Testis (tissue), 3 donors: ENCODE measurements around the gene RPS17. TPM values are rescaled to one million over a fixed set of nuclear protein-coding genes. Genes with fewer than 3 reads are reported as not detected.
"Not testable (repeated sequence)": the region's sequence is repeated elsewhere in the genome, so short reads cannot be mapped to it uniquely, and the experiment has no call there.

Experiments used
- DNase-seq: peaks from one replicate; pipeline ENCODE4 v3.0.0-alpha.2; 2019
- H3K27ac ChIP-seq, 2 donors: fragments of 200-600 bp; sonication (generic); one replicate each; pipeline ENCODE4 v1.5.1; 2019
- H3K27me3 ChIP-seq: fragments of 200-600 bp; sonication (generic); one replicate; pipeline ENCODE4 v1.5.1; 2019
- H3K36me3 ChIP-seq: fragments of 200-600 bp; sonication (generic); one replicate; pipeline ENCODE4 v1.5.1; 2017; ENCODE audit warnings: low read depth; ENCODE audit errors: missing control alignments
- H3K4me1 ChIP-seq: fragments of 200-600 bp; sonication (generic); one replicate; pipeline ENCODE4 v1.5.1; 2019
- H3K4me3 ChIP-seq, 2 donors: fragments of 200-600 bp; sonication (generic); one replicate each; pipeline ENCODE4 v1.5.1; 2017 to 2019
- H3K9me3 ChIP-seq: fragments of 200-600 bp; sonication (generic); one replicate; pipeline ENCODE4 v1.5.1; 2017
- POLR2A ChIP-seq: fragments of 450-650 bp; IDR thresholded peaks from one replicate; pipeline ENCODE4 v1.6.1; 2017; ENCODE audit warnings: antibody characterized with exemption, mild to moderate bottlenecking, moderate library complexity
- WGBS, 2 donors: methylation state at CpG; one replicate each; pipeline ENCODE4 v1.1.5; 2018; 5-methylcytosine and 5-hydroxymethylcytosine counted together
- intact Hi-C: fragments of 100-400 bp; cut with DNase I; formaldehyde crosslinking; loops from one replicate; pipeline ENCODE4 v1.15.1; 2023; ENCODE audit warnings: low total_unique reads
- polyA plus RNA-seq: library from polyadenylated mRNA; stranded (reverse); fragments of 350-450 nt; fragmentation: Illumina TruSeq; extraction: RNeasy Lipid Tissue Mini Kit (QIAGEN cat#74804); gene quantifications from one replicate; pipeline ENCODE4 v1.2.3, GENCODE V29; 2014; ENCODE audit warnings: low read depth, low replicate concordance; ENCODE audit not compliant: insufficient read depth
- total RNA-seq, 2 donors: library from RNA; depleted of rRNA; stranded (reverse); fragments of >200 nt; gene quantifications; one replicate each; pipeline ENCODE4 v1.2.3, GENCODE V29; 2016
- TF ChIP-seq, protein P1 (sequence below), 3 experiments: fragments of 450-650 bp in 2 of 3; fragments of 200-600 bp in 1 of 3; sonication (generic) in 1 of 3; IDR thresholded peaks; one replicate each; pipeline ENCODE4 v1.5.1; 2016 to 2019; ENCODE audit warnings: antibody characterized with exemption in 3 of 3, mild to moderate bottlenecking in 2 of 3, moderate library complexity in 1 of 3

The RPS17 gene
- total and polyA plus RNA-seq, 3 donors from 2014 or later = 567 to 995 (median 887) TPM

DNA sequence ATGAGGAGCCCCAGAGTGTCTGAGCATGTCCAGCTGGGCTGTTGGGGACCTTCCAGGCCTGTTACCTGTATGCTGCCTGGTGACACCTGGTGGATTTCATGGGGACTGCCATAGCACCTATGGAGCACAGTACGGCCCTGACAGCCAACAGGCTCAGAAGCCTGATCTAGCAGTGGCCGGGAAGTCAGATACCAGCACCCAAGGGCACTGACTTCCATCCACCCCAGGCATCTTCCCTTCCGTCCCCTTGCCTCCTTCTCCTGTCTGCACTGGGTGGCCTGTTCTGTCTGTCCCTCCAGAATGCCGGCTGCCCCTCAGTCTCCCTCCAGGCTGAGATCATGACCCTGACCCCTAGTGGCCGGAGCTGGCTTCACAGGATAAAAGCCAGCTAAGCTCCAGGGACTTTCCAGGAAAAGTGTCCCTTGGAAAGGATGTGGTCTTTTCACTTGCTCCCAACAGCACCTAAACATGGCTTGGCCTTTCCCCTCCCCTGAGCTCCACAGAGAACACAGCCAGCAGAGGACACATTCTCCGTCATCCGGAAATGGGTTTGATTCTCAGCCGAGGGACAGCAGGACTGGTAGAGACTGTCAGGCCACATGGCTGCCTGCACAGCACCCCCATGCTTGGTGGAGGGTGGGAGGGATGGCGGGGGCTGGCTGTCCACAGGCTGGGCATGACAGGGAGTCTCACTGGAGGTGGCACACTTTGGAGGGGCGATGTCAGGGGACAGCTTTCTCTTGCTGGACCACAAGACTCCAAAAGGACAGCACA is 9.5 kb downstream of the RPS17 start:
- WGBS, 2 donors = 39 to 41% methylated on average over 10 of the region's 10 CpGs
- H3K9me3 ChIP-seq = no peaks in the 10 kb centered on the region
- no peaks in the 10 kb centered on the region for H3K36me3 ChIP-seq
- no peak overlapping the region for H3K4me3 ChIP-seq
- no peaks in the 10 kb centered on the region for H3K27me3 ChIP-seq
- peak; percentile 79 for DNase-seq
- TF ChIP-seq POLR2A = no peak
- TF ChIP-seq, protein P1, sequence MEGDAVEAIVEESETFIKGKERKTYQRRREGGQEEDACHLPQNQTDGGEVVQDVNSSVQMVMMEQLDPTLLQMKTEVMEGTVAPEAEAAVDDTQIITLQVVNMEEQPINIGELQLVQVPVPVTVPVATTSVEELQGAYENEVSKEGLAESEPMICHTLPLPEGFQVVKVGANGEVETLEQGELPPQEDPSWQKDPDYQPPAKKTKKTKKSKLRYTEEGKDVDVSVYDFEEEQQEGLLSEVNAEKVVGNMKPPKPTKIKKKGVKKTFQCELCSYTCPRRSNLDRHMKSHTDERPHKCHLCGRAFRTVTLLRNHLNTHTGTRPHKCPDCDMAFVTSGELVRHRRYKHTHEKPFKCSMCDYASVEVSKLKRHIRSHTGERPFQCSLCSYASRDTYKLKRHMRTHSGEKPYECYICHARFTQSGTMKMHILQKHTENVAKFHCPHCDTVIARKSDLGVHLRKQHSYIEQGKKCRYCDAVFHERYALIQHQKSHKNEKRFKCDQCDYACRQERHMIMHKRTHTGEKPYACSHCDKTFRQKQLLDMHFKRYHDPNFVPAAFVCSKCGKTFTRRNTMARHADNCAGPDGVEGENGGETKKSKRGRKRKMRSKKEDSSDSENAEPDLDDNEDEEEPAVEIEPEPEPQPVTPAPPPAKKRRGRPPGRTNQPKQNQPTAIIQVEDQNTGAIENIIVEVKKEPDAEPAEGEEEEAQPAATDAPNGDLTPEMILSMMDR (IDR thresholded peaks at IDR 0.05) = peak; percentile 50 to 73 (median 68)
- H3K27ac ChIP-seq = no peak overlapping the region
- intact Hi-C loops = no loop called here
- no peaks in the 10 kb centered on the region for H3K4me1 ChIP-seq

- intact Hi-C loops = no loop called here
These were observed 10.3 kb downstream of the RPS17 start for GRCh38 chr15:82530006-82530405.

GRCh38 chr15:82513587-82513986 is 26.7 kb downstream of the RPS17 start:
- H3K27ac ChIP-seq, H3K36me3 ChIP-seq, intact Hi-C loops, H3K9me3 ChIP-seq, H3K27me3 ChIP-seq, H3K4me3 ChIP-seq, H3K4me1 ChIP-seq, DNase-seq: not testable (repeated sequence)
- no CpG with 5 or more reads among the region's 48 CpGs for WGBS, 2 donors

More at GRCh38 chr15:82530006-82530405, 10.3 kb downstream of the RPS17 start:
- no peak for TF ChIP-seq POLR2A
- TF ChIP-seq, protein P1 (IDR thresholded peaks at IDR 0.05) = no peak
- Histone ChIP-seq H3K4me3 (no peak overlapping the region), H3K9me3 (no peaks in the 10 kb centered on the region), H3K27me3 (no peaks in the 10 kb centered on the region), H3K27ac (no peak overlapping the region), H3K4me1 (no peaks in the 10 kb centered on the region), H3K36me3 (no peaks in the 10 kb centered on the region)
- 86 to 94% methylated on average over 3 of the region's 3 CpGs for WGBS, 2 donors
- no peak for DNase-seq

DNA sequence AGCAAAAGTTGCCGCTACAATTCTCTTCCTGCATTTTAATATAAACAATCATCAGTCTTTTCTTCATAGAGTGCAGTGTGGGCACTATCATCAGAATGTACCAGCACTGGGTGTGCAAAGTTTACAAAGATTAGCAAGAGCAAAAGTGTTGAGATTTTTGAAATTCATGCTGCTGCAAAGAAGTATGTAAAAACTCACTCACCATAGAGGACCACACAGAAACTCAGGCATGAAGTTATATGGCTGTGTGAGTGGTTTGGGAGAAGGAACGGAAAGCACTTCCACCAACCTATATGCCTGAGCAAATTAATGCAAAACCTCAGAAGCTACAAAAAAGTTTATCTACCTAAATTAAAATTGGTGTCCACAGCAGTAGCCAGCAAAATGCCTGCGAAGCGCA is 32.6 kb downstream of the RPS17 start:
- H3K36me3 ChIP-seq, H3K4me1 ChIP-seq, intact Hi-C loops, H3K9me3 ChIP-seq, H3K4me3 ChIP-seq, DNase-seq, H3K27me3 ChIP-seq, H3K27ac ChIP-seq: not testable (repeated sequence)
- 77 to 84% methylated on average over 3 to 4 of the region's 4 CpGs for WGBS, 2 donors

GRCh38 chr15:82507087-82507486 is 33.2 kb downstream of the RPS17 start:
- H3K4me1 ChIP-seq, intact Hi-C loops, H3K27me3 ChIP-seq, H3K9me3 ChIP-seq, H3K36me3 ChIP-seq, DNase-seq, H3K4me3 ChIP-seq, H3K27ac ChIP-seq: not testable (repeated sequence)
- 60 to 92% methylated on average over 1 of the region's 1 CpG for WGBS, 2 donors

DNA sequence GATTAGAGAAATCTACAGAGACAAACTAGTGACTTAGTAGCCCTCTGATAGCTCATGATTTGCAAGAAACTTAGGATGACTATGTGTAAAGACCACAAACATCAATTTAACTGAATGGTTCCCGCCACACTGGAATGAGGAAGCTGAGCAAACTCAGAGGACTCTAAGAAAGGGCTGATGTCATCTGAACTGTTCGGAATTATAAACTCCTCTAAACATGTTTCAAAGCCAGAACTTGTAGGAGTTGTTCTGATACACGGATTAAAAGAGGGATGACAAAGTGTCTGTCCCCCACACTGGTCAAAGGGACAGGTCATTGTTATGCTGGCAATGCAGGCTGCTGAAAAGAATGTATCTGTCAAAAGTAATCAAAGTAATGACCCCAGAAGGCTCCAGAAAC is 34.4 kb downstream of the RPS17 start:
- H3K9me3 ChIP-seq, H3K36me3 ChIP-seq, H3K4me1 ChIP-seq, DNase-seq, intact Hi-C loops, H3K4me3 ChIP-seq, H3K27me3 ChIP-seq, H3K27ac ChIP-seq: not testable (repeated sequence)
- no CpG with 5 or more reads among the region's 3 CpGs for WGBS, 2 donors

GRCh38 chr15:82504074-82504473 is 36.2 kb downstream of the RPS17 start:
- H3K4me3 ChIP-seq, H3K4me1 ChIP-seq, DNase-seq, H3K36me3 ChIP-seq, H3K27ac ChIP-seq, H3K9me3 ChIP-seq, H3K27me3 ChIP-seq, intact Hi-C loops: not testable (repeated sequence)
- WGBS, 2 donors = 57 to 100% methylated on average over 1 of the region's 3 CpGs

DNA sequence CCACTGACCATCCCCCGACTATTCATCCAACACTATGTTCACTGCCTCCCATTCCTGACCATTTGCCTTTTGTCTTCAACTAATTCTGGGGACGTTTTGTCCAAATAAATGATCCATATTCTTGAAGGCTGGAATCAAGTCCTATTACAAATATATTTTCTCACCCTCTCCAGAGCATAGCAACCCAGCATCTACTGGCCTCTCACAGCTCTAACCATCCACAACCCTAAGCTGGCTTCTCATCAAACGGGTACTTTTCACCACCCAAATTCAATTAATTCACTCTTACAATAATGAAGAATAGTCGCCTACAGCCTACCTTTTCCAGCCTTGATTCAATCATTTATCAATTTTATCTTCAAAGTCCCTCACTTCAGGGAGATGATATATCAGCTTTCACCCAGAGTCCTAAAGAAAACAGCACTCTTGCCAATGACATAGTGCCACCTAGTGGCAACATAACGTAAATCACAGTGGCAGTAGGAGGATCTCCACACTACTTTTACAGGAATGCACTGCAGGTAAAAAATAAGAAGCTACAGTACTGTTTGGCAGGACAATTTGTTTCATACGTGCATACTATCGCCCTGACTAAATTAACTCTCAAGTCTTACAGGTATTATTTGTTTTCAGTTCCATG is 37.4 kb downstream of the RPS17 start:
- H3K4me3 ChIP-seq, H3K36me3 ChIP-seq, intact Hi-C loops, H3K4me1 ChIP-seq, H3K9me3 ChIP-seq, H3K27ac ChIP-seq, H3K27me3 ChIP-seq, DNase-seq: not testable (repeated sequence)
- WGBS, 2 donors = 35 to 59% methylated on average over 2 to 4 of the region's 7 CpGs

GRCh38 chr15:82500772-82501171 is 39.5 kb downstream of the RPS17 start:
- H3K9me3 ChIP-seq, H3K27ac ChIP-seq, intact Hi-C loops, H3K27me3 ChIP-seq, DNase-seq, H3K4me1 ChIP-seq, H3K36me3 ChIP-seq, H3K4me3 ChIP-seq: not testable (repeated sequence)
- WGBS, 2 donors = 58 to 69% methylated on average over 4 of the region's 4 CpGs

DNA sequence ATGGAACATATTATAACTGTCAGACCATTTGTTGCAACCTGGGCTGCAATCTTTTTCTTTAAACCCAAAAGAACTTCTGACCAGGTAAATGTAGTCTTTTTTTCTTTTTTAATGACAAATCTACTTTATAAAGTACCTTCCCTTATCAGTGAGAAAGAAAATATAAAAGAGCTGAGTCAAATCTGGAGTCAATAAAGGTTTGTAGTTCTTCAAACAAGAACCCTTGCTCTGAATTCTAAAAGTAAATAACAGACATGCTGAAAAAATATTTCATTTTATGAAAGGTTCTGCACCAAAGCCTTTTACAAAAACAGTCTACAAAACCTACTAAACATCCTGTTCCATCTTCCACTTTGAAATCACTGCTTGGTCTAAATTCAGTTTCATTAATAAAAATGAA is 42.3 kb downstream of the RPS17 start:
- H3K36me3 ChIP-seq, H3K27me3 ChIP-seq, intact Hi-C loops, DNase-seq, H3K9me3 ChIP-seq, H3K4me1 ChIP-seq, H3K27ac ChIP-seq, H3K4me3 ChIP-seq: not testable (repeated sequence)
